Kasumi-1 (cell line): Measurements from ENCODE around the gene MAP1LC3B2.

Experiments
- DNase-seq, 2 experiments: peaks; one replicate each; lab custom pipeline; 2025; lab: John Stamatoyannopoulos, UW

Gene MAP1LC3B2

DNA sequence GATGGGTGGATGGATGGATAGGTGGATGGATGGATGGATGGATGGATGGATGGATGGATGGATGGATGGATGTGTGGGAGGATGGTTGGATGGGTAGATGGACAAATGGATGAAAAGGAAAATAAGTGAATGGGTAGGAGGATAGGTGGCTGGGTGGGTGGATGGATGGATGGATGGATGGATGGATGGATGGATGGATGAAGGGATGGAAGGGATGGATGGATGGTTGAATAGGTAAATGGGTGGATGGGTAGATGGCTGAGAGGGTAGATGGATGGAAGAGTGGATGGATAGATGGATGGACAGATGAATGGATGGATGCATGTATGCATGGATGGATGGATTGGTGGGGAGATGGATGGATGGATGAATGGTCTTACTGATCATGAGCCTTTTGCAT is 36.5 kb downstream of the MAP1LC3B2 start:
- no peak for DNase-seq

DNA sequence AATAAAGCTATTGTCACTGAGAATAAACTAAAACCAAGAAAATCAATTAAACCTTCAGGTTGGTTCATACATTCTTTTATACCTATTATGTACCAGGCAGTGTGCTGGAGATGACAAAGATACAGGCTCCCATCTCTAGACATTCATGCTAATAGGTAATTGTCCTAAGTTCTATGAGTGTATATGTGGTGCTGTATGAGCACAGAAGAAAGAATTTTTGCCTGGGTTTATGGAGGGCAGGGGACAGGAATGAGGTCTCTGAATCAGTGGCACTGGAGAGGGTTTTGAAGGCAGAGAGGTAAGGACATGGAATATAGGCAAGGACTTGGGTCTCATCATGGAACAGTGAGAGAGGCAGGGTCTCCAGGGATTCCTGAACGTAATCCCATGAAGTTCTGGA is 38.7 kb downstream of the MAP1LC3B2 start:
- no peak for DNase-seq

DNA sequence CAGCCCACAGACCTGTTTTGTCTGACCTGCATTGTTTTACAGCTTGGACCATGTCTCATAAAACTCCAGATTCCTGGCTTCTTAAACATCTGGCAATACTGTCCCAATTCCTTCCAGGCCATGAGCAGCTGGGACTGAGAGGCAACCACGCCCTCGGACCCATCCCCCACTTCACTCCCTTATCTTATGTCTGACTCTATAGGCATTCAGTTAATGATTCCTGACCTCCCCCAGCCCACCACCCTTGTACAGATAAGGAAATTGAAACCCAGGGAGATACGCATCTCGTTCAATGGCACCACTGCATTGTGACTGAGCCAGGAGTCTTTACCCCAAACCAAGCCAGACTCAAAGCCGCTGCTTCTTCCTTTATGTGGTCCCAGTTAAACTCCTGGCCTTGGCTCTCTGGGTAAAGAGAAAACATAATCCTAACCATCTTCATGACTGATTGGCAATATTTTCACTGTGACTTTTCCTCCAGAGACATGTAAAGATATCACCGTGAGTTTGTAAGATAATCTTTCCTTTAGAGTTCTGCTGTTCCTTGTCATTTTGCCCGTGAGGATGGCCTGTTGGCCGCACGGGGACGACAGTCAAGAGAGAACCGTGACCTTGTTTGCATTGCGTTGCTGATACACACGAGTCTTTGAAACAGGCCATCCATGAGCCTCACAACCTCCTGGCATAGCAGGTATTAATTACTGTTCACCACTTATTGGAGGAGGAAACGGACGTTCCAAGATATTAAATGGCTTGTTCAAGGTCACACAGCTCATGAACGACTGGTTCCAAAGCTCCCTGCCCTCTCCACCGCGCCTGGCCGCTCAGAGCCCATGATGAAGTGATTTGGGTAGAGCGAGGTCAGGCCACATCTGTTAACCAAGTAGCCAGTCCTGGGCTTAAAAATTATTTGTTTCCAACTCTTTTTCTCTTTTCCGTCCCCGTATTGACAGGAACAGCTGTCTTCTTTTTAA is 39.4 kb downstream of the MAP1LC3B2 start:
- DNase-seq, result no peak

DNA sequence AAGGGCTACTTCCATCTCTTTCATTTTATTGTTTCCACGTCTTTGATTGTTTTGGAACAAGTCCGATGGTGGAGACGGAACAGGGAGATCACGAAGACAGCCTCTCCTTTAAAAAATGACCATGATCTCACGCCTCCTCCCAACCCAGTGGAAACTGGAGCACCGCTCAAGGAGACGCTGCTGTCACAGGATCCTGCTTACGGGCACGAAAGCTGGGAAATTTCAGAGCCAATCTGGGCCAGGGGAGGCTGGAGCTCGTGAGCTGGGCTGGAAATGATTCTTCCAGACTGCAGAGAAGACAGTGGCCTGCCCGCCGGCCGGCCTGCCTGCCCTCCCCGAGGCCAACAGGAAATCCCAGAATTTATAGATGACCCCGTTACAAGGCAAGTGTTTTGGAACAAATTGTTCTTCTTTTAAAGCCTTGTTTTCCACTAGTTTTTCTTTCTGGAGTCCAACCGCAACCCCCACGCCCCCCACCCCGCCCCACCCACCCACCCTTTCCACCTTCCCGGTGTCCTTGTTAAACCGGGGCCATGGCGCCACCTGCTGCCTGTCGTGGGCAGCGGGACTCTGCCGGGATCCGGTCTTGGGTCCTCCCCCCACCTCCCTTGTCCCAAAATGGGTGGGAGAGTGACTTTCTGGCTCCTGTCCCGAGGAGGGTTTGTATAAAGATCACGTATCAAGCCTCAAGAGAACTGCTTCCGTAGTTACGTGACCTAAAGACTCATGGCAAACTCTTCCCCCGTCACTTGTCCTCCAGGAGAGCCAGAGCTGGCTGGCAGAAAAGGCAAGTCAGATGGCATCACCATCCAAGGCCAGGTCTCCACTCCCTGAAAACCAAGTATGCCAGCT is 40.3 kb downstream of the MAP1LC3B2 start:
- DNase-seq, result peak; percentile 25 to 54

DNA sequence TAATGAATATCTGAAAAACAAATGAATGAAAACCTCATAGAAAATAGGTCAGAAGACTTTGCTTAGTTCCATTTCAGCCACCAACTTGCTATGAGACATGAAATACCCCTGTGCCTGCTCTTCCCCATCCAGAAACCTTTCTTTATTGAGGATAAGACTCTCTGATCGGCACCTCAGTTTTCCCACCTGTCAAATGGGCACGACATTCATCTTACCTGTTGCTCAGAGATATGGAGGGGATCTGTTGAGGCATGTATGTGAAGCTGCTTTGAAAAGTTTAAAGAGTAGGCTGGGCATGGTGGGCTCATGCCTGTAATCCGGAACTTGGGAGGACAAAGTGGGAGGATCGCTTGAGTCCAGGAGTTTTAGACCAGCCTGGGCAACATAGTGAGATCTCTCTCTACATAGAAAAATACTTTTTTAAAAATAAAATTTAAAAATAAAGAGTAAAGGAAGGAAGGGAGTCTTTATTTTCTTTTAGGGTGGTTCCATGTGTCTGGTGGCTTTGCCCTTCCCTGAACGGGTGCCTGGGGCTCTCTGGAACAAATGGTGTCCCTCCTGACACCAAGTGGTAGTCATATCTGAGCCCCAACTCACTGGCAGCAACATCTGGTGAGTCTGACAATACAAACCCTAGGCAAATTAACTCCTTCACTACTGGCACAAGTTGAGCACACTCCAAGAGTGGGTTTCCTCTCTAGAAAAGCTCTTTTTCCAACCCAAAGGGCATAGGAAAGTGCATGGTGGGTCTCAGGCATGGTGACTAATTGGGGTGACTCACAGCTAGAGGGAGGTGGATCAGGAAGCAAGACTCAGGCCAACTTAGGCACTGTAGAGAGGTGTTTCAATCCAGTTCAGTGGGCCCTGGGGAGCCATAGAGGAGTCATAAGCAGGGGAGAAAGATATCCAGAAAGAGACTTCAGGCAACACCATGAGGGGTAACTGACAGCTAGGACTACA is 42.1 kb downstream of the MAP1LC3B2 start:
- peak; percentile 8 to 13 for DNase-seq

DNA sequence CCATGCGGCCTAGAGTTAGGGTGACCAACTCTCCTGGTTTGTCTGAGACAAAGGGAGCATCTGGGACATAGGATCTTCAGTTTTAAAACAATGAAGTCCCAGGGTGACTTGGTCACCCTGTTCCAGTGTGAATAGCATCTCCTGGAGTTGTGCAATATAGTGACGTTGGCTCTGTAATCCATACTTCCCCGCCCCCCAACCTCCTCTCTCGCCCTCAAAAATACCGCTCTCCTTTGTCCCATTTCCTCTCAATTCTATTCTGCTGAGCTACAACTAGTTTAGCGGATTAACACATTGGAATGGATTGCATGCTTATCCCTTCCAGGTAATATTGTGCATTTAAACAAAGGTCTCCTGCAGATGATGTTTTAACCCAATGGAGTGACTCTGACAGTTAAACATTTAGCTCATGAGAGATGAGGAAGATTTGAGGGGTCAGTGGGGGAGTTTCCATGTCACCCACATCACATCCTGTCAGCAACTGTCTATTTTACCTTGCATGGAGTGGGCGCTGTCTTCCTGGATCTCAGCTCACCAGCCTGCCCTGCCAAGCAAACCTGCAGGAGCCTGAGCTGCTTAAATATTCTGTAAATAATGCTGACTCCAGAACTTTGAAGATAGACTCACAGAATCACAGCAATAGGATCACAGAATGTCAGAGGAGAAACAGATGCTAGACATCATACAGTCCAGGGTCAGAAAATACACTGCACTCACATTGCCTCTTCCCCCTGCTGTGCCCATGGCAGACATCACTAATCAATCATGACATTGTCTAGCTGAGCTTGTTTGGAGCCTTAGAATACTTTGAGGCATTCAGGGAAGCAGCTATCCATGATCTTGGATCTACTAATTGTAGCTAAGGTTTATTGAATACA is 43.0 kb downstream of the MAP1LC3B2 start:
- DNase-seq, result no peak

DNA sequence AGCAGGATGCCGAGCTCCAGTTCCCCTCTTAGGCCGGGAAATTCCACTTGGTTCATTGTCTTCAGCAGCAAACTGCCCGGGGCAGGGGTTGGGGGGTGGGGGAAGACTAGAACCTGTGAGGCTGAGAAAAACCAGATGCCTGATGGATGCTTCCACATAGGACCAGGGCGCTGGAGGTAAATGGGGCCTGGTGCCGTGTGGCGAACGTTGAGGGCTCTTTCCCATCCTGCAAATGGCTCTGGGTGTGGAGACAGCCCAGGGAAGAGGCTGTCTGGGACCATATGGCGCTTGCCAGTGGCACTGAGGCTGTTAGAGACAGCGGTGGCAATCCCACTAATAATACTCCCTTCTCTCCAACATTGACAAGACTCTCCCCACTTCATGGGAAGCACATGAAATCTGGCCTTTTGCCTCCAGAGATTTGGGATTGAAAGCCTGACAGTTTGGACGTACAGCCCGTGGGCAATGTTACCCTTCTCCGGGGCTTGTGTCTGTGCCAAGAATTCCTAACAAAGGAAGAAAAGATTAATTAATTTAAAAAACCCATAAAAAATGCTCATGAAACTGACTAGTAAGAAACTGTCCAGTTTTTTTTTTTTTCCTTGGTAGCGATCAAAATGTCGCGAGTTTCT is 44.5 kb downstream of the MAP1LC3B2 start:
- no peak for DNase-seq

DNA sequence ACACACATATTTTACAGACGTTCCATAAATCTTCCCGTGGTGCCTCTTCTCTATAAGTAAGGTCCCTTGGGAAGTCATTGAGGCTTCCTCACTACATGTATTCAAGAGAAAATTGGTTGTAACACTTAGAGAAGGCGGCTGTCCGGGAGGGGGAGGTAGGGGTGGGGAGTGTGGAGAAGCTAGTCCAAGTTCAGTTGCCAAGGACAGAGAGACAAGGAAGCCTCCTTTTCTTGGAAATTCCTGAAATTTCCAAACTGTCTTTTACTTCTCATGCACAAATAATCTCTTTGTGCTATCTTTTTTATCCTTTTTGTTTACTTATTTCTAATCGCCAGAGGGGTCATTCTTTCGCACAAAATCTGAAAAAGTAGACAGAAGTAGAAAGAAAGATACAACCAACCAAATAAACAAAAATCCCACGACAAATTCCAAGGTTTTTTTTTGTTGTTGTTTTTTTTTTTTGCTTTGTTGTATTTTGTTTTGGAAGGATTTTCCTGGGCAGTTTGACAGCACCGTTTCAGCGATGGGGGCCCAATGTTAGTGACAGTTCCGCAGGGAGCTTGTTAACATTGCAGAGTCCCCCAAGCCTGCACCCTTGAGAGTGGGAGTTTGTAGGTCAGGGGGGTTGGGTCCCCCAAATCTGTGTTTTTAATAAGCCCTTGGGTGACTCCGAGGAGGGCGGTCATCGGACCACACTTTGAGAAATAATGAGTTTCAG is 45.2 kb downstream of the MAP1LC3B2 start:
- DNase-seq, result no peak

DNA sequence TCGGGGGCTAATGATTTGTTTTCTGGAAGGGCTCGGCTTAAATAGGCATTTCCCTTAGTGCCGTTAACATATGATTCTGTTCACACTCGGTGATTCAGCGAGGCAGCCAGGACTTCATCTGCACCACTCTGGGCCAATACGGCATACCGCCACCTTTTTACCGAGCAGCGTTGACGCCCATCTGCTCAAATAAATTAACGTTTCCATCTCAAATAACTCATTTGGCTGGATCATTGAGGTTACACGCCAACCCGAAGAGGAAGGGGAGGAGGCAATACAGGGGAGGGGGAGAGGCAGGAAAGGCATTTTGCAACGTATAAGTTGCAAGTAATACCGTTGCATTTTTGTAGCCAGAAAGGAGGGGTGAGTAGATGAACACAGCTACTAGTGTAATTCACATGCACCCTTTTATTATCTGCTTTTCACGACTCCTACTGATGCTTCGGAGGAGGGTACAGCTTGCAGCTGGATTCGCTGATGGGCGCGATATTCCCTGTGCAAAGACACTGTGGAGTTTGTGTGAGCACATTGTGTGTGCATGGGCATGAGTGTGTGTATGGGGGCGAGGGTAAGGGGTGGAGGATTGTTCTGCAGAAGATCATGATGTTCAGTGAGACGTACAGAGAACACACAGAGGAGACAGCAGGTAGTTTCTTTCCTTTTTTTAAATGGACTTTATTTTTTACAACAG is 45.9 kb downstream of the MAP1LC3B2 start:
- DNase-seq, result no peak

DNA sequence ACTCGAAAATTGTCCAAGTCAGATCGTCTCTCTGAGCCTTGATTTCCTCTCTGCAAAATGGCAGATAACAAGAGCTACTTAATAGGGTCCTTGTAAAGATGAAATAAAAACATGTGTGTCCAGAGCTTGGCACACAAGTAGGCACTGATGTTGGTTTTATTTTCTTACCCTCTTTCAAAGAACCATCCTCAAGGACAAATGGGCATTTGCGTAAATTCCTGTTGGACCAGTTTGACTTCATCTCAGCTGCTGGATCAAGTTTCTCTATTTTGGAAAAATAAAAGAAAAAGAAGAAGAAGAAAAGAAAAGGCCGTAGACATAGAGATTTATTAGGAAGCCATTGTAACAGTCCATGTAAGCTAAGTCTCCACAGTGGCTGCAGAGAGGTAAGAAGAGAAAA is 47.2 kb downstream of the MAP1LC3B2 start:
- no peak for DNase-seq

DNA sequence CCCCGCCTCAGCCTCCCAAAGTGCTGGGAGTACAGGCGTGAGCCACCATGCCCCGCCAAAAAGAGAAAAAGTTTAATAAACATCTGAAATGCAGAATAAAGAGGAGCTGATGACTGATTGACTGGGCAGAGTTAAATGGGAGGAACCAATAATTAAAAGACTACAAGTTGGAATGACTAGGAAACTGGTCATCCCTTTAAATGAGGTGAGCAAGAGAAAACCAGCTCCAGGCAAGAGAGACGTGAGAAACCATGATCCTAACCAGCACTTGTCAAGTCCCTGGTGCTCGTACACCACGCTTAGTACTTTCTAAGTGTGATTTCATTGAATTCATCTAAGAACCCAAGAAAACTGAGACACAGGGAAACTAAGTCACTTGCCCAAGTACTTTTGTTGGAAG is 47.9 kb downstream of the MAP1LC3B2 start:
- no peak for DNase-seq

DNA sequence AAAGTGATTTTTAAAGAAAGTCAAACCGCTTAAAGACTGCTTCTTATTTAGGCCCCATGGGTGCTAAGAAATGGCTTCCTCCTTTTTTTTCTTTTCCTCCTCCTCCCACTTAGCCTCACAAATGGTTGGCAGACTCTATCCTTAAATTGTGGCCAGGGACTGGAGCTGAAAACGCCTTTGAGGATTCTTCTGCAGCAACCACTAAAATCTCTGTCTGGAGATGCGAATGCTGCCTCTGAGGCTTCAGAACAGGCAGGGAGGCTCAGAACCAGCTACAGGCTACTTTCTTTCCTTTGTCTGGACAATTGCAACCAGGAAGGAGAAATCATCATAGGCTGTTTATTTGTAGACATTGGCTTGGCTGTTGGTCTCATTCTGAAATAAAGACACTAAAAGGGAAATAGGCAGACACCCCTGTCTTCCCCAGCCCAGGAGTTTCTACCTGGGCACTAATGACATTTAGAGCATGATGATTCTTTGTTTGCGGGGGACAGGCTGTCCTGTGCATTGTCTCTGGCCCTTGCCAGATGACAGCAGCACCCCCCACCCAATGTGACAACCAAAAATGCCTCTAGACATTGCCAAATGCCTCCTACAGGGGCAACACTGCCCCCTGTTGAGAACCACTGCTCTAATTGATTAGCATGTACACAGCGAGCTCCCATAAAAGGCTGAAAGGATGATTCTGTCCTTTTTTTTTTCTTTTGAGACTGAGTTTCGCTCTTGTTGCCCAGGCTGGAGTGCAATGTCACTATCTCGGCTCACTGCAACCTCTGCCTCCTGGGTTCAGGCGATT is 50.3 kb downstream of the MAP1LC3B2 start:
- DNase-seq, result peak; percentile 22 to 46

DNA sequence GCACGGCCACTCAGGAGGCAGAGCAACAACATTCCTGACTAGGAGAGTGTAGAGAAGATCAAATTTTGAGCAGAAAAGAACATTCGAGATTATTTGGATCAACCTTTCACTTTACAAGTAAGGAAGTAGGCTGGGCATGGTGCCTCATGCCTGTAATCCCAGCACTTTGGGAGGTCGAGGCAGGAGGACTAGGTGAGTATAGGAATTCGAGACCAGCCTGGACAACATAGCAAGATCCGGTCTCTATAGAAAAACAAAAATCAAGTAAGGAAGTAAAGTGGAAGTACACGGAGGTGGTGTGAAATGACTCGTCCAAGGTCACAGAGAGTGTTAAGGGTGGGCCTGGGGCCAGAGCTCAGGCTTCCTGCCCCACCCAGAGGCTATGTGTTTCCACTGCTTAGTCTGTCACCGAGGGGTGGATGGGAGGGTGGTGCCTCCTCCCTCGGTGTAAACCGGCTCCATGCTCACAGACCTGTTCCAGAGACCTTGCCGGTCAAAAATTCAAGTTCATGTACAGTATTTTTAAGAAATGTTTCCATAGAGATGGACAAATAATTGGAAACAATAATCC is 51.9 kb downstream of the MAP1LC3B2 start:
- no peak for DNase-seq

DNA sequence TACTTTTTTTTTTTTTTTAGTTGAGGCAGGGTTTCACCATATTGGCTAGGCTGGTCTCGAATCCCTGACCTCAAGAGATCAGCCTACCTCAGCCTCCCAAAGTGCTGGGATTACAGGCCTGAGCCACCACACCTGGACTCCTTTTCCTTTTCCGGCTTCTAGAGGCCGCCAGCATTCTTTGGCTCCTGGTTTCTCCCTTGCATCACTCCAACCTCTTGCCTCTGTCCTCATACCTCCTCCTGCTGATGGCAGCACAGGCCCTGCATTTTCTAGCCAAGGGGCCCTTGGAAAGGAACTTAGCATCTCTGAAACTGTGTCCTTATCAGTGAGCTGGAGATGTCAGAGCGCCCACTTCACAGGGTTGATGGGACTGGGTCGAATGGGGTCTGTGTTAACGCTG is 53.3 kb downstream of the MAP1LC3B2 start:
- DNase-seq, result no peak

DNA sequence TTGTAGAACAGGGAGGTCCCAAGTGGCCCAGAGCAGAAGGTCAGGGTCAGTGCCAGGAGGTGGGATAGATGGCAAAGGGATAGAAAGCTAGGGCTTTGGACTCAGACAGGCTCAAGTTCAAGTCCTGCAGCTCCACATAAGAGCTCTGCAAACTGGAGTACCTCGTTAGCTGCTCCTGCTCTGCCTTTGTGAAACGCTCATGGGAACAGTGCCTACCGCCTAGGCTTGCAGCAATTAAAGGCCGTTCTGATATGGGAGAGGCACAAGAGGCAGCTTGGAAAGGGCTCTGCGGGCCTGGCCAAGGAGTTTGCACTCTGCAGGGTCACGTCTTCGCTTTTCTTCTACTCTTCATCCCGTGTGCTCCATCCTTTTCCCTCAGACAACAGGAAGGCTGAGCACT is 54.1 kb downstream of the MAP1LC3B2 start:
- DNase-seq, result no peak

DNA sequence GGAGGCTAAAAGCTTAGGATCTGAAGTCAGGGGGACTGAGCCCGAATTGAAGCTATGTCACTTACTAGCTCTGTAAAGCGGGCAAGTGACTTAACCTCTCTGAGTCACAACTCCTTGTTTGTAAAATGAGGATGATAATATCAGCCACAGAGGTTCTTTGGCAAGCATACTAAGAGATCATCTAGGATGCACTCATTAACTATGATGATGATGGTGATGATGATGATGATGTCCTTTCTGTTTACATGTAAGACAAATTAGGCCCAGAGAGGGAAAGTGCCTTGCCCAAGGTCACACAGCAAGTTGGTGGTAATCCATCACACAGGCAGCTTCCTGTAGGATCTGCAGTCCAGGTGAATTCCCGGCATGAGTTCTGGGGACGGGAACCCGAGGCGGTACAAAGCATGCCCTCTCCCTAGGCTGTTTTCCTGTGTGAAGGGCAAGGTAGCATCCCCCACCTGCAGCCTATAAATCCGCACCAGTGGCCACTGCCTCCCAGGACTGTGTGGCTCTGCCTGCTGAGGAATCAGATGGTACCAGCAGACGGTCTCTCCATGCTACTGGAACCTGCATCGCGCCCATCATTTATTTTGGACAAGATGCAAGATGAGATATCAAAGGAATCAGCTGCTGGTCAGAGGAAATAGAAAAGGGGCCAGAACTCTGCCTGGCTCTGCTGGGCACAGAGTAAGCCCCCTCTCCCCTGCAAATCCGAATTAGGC is 55.2 kb downstream of the MAP1LC3B2 start:
- no peak for DNase-seq
